Heart left ventricle (tissue), 13 donors: ENCODE data around the gene DCTN1.

ENCODE experiments used
- POLR2A ChIP-seq, 2 donors: fragments of 450-650 bp; IDR thresholded peaks; one replicate each; pipeline ENCODE4 v1.6.1; 2017; ENCODE audit warnings: antibody characterized with exemption in 2 of 2, mild to moderate bottlenecking in 2 of 2, moderate library complexity in 2 of 2
- TF ChIP-seq, protein P1 (sequence below), 12 donors: fragments of 200-600 bp; sonication (generic) in 4 of 12; IDR thresholded peaks; one replicate each; pipeline versions ENCODE4 v1.5.0 to v1.8.0; 2018 to 2022; ENCODE audit warnings: antibody characterized with exemption in 12 of 12, mild to moderate bottlenecking in 5 of 12
- donor health status: ischemic (EF 13 %, LVEDD 7.1; RV severe dilation, severe dysfunction).
- donor health status: DM: no; HTN: yes; CAD: no.
- donor health status: DM: no; HTN: no; CAD: no.
- donor health status: ischemic (EF 25% LVEDD 6.9; RV normal size, moderate dysfunction).
- donor health status: ischemic (EF 25% LVEDD 5.7; RV mildly dilated, moderate dysfunction).
- donor health status: ischemic (EF 35%, LVEDD 5.7; RV mildly dilated, moderate dysfunction).
- donor health status: nonischemic (EF 11% LVEDD 7.7; RV severe dilation, severe dysfunction).
- donor health status: DM: yes; HTN: yes; CAD: no.
- donor health status: PGD.
- donor health status: ischemic (EF 29% LVEDD 5.4; RV normal size, mild dysfunction).
- donor health status: nonischemic (EF 23%, LVEDD 6.1; RV moderate dilation, normal function).

DNA sequence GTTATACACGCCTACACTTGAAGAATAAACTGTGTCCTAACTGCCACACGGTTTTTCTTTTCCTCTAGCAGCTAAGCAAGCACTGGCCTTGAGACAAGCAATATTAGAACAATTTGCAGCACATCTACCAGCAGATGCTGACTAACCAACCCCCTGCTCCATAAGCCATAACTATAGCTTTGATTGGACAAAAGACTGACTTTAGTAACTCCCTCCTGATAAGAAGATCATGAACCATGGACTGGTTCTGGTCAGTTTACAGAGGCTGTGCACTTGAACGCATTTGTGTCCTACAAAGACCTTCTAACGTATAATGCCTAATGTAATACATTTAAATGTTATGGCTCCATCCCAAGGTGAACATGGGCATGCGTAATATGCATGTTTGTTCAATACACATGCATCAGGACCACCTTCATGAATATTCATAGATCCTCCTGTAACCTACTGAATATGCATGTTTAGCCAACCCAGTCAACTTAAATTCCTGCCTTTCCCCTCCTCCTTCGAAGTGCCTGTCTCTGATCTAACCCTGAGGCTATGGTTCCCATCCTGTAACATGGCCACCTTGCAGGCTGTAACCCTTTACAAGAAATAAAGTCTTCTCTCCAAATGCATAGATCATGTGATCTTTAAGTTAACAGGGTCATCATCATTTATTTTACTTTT is 63.4 kb downstream of the DCTN1 start:
- TF ChIP-seq, protein P1, sequence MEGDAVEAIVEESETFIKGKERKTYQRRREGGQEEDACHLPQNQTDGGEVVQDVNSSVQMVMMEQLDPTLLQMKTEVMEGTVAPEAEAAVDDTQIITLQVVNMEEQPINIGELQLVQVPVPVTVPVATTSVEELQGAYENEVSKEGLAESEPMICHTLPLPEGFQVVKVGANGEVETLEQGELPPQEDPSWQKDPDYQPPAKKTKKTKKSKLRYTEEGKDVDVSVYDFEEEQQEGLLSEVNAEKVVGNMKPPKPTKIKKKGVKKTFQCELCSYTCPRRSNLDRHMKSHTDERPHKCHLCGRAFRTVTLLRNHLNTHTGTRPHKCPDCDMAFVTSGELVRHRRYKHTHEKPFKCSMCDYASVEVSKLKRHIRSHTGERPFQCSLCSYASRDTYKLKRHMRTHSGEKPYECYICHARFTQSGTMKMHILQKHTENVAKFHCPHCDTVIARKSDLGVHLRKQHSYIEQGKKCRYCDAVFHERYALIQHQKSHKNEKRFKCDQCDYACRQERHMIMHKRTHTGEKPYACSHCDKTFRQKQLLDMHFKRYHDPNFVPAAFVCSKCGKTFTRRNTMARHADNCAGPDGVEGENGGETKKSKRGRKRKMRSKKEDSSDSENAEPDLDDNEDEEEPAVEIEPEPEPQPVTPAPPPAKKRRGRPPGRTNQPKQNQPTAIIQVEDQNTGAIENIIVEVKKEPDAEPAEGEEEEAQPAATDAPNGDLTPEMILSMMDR (IDR thresholded peaks at IDR 0.05): no peak
- TF ChIP-seq POLR2A (IDR thresholded peaks at IDR 0.05): no peak
